ES-I3 (cell line): Measurements from ENCODE around the gene DOK1.

ENCODE experiments used
- H3K36me3 ChIP-seq: 2 replicates; pipeline ENCODE4 v1.6.1; 2013; ENCODE audit warnings: mild to moderate bottlenecking, low read length, control low read depth, moderate library complexity; ENCODE audit not compliant: insufficient read depth
- H3K4me1 ChIP-seq: 2 replicates; pipeline ENCODE4 v1.6.1; 2013; ENCODE audit warnings: mild to moderate bottlenecking, control low read depth, low read length; ENCODE audit not compliant: insufficient read depth
- H3K9ac ChIP-seq: 2 replicates; pipeline ENCODE4 v1.6.1; 2013; ENCODE audit warnings: low read depth, mild to moderate bottlenecking, low read length, moderate library complexity
- H3K9me3 ChIP-seq: 2 replicates; pipeline ENCODE4 v1.6.1; 2013; ENCODE audit warnings: mild to moderate bottlenecking, low read length, moderate library complexity; ENCODE audit not compliant: control insufficient read depth, insufficient read depth

Gene DOK1

DNA sequence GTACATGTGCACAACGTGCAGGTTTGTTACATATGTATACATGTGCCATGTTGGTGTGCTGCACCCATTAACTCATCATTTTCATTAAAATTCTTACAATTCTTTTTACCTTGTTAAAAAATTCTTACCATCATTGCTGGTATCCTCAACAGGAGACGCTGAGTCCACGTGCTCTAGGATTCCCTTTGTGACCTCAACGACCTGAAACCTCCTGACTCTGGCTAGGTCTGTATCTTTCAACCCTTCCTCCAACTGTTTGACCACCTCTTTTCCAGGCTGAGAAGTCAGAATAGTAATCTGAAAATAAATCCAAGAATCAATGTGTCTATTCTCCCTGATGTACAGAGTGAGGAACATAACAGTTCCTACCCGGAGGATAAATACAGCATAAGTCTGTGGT, 52.4 kb downstream of the DOK1 start:
- H3K4me1 ChIP-seq, result no peaks in the 10 kb centered on the region
- no peaks in the 10 kb centered on the region for H3K36me3 ChIP-seq
- H3K9me3 ChIP-seq, result no peaks in the 10 kb centered on the region; the same call in 1 of the 2 replicates
- H3K9ac ChIP-seq, result no peak overlapping the region
